Heart right ventricle (tissue), 16 donors: ENCODE data around the gene C11orf21. TPM values are rescaled to one million over a fixed set of nuclear protein-coding genes. Genes with fewer than 3 reads are reported as not detected.

ENCODE experiments used
- ATAC-seq, 8 donors: fragments of 200-7000 bp; cut with Tn5 transposase; one replicate each; pipeline ENCODE4 v1.9.1; 2020; ENCODE audit warnings: mild to moderate bottlenecking in 8 of 8, moderate library complexity in 8 of 8, moderate number of reproducible peaks in 1 of 8
- DNase-seq, 2 donors: peaks; one replicate each; pipeline ENCODE4 v3.0.0-alpha.2; 2020
- H3K27ac ChIP-seq, 10 donors: fragments of 200-600 bp; sonication (generic) in 2 of 10; one replicate each; pipeline versions ENCODE4 v1.5.0 to v1.8.0; 2020 to 2022; ENCODE audit warnings: mild to moderate bottlenecking in 3 of 10
- H3K27me3 ChIP-seq, 7 donors: fragments of 200-600 bp; one replicate each; pipeline ENCODE4 v1.8.0; 2021 to 2022; ENCODE audit warnings: mild to moderate bottlenecking in 2 of 7
- H3K36me3 ChIP-seq, 9 donors: fragments of 200-600 bp; sonication (generic) in 1 of 9; one replicate each; pipeline versions ENCODE4 v1.5.0 to v1.8.0; 2020 to 2022; ENCODE audit warnings: mild to moderate bottlenecking in 2 of 9
- H3K4me1 ChIP-seq, 9 donors: fragments of 200-600 bp; sonication (generic) in 1 of 9; one replicate each; pipeline versions ENCODE4 v1.5.0 to v1.8.0; 2020 to 2022; ENCODE audit warnings: mild to moderate bottlenecking in 4 of 9
- H3K4me3 ChIP-seq, 10 donors: fragments of 200-600 bp; sonication (generic) in 2 of 10; one replicate each; pipeline versions ENCODE4 v1.5.0 to v1.8.0; 2020 to 2022; ENCODE audit warnings: mild to moderate bottlenecking in 7 of 10, moderate library complexity in 2 of 10
- H3K9me3 ChIP-seq, 11 donors: fragments of 200-600 bp in 10 of 11; sonication (generic) in 2 of 11; one replicate each; pipeline versions ENCODE4 v1.5.0 to v1.8.0; 2013 to 2022; ENCODE audit warnings: mild to moderate bottlenecking in 2 of 11, control low read depth in 1 of 11, moderate library complexity in 1 of 11
- CTCF ChIP-seq, 9 donors: fragments of 200-600 bp; sonication (generic) in 2 of 9; IDR thresholded peaks; one replicate each; pipeline versions ENCODE4 v1.5.0 to v1.8.0; 2021 to 2022; ENCODE audit warnings: antibody characterized with exemption in 9 of 9, mild to moderate bottlenecking in 5 of 9, moderate library complexity in 1 of 9
- WGBS, 2 donors: extraction: QIAGEN DNeasy Blood & Tissue Kit; methylation state at CpG; one replicate each; pipeline ENCODE4 v1.1.7; 2013; ENCODE audit warnings: inconsistent platforms in 1 of 2; 5-methylcytosine and 5-hydroxymethylcytosine counted together
- intact Hi-C, 10 donors: fragments of 100-400 bp; cut with DNase I; formaldehyde crosslinking; loops; one replicate each; pipeline versions ENCODE4 v1.11.1 to v1.14.2; 2022
- polyA plus RNA-seq, 2 donors: library from polyadenylated mRNA; stranded (reverse); fragments of 200-250 nt; gene quantifications; one replicate each; pipeline ENCODE4 v1.2.3, GENCODE V29; 2013
- total RNA-seq, 10 donors: library from RNA; stranded (reverse); fragmentation: NEBNext Ultra II Directional in 3 of 10; extraction: Animal tissue kit (Norgen Biotek cat#: 25700) in 3 of 10; gene quantifications; one replicate each; pipeline versions ENCODE4 v1.2.1 to v1.2.4, GENCODE V29; 2021 to 2023
- donor health status: Arrhythmogenic right ventricular cardiomyopathy.
- donor health status: ischemic (EF 13 %, LVEDD 7.1; RV severe dilation, severe dysfunction).
- donor health status: healthy with polysubstance abuse.
- donor health status: DM: no; HTN: yes; CAD: no.
- donor health status: DM: no; HTN: no; CAD: no.
- donor health status: ischemic (EF 25% LVEDD 6.9; RV normal size, moderate dysfunction).
- donor health status: ischemic (EF 25% LVEDD 5.7; RV mildly dilated, moderate dysfunction).
- donor health status: healthy.
- donor health status: DM: yes; HTN: yes; CAD: no.
- donor health status: Ischemic cardiomyopathy.
- donor health status: ischemic (EF 35%, LVEDD 5.7; RV mildly dilated, moderate dysfunction).
- donor health status: nonischemic (EF 11% LVEDD 7.7; RV severe dilation, severe dysfunction).
- donor health status: DM: yes; HTN: yes; CAD: no.
- donor health status: PGD.
- donor health status: ischemic (EF 29% LVEDD 5.4; RV normal size, mild dysfunction).
- donor health status: nonischemic (EF 23%, LVEDD 6.1; RV moderate dilation, normal function).

The C11orf21 gene
- total and polyA plus RNA-seq, 12 donors, result 2.6 to 73.4 (median 31.1) TPM

- WGBS, 2 donors, result 2% methylated on average over 85 to 89 of the region's 89 CpGs
- H3K4me1 ChIP-seq, result peaks cover 3 to 33% (median 23%) of the 10 kb centered on the region in 9 donors
- intact Hi-C loops, result no loop called here
- peak within 1 kb of the TSS in 2 of 10 donors; percentile 29 to 89 for H3K27ac ChIP-seq
- H3K36me3 ChIP-seq, result no peaks in the 10 kb centered on the region
- ATAC-seq (peak in 1 of 8 donors; percentile 46), DNase-seq (peak in 1 of 2 donors; percentile 3)
- no peaks in the 10 kb centered on the region for H3K9me3 ChIP-seq
- peaks cover 27 to 83% (median 70%) of the 10 kb centered on the region in 7 donors for H3K27me3 ChIP-seq
- H3K4me3 ChIP-seq, result peak within 1 kb of the TSS; percentile 15 to 56 (median 43)
- no peak for TF ChIP-seq CTCF (IDR thresholded peaks at IDR 0.05)
Measured at GRCh38 chr11:2270322-2271076, 31.2 kb downstream of the C11orf21 start, which contains the start of gene ASCL2. TSS of gene ASCL2 (minus strand) at chr11:2270588. CDS start at chr11:2270332, 256 bp downstream.

DNA sequence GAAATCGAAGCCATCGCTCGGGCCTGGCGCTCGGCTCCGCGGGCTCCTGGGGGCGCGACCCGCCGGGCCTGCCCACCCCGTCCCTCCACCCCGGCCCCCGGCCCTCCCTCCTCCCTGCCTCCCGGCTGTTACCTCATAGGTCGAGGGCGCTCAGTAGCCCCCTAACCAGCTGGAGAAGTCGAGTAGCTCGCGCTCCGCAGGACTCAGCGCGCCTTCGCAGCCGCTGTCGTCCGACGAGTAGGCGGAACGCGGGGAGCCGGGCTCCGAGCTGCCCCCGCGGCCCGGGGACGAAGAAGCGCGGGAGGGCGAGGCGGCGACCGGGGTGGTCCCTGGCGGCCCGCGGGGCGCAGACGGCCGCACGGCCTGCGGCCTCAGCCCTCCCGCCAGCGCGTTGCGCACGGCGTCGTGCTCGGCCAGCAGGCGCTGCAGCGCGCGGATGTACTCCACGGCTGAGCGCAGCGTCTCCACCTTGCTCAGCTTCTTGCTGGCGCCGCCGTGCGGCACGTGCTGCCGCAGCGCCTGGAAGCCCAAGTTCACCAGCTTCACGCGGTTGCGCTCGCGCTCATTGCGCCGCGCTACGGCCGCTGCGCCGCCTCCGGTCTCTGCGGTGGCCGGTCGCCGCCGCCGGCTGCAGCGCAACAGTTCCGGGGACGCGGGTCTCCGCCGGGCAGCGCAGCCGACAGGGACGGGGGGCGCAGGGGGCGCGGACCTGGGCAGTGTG is 32.0 kb downstream of the C11orf21 start:
- intact Hi-C loops, result no loop called here
- Histone ChIP-seq H3K4me3 (peak overlapping the region; percentile 15 to 56 (median 43)), H3K9me3 (no peaks in the 10 kb centered on the region), H3K4me1 (peaks cover 3 to 38% (median 23%) of the 10 kb centered on the region in 9 donors), H3K36me3 (no peaks in the 10 kb centered on the region), H3K27me3 (peaks cover 27 to 77% (median 66%) of the 10 kb centered on the region in 7 donors), H3K27ac (peak overlapping the region in 2 of 10 donors; percentile 29 to 89)
- DNase-seq (peak; percentile 5 to 52), ATAC-seq (peak in 4 of 8 donors; percentile 41 to 64 (median 58))
- 1% methylated on average over 101 to 104 of the region's 104 CpGs for WGBS, 2 donors
- TF ChIP-seq CTCF (IDR thresholded peaks at IDR 0.05), result peak in 2 of 9 donors; percentile 15 to 25

DNA sequence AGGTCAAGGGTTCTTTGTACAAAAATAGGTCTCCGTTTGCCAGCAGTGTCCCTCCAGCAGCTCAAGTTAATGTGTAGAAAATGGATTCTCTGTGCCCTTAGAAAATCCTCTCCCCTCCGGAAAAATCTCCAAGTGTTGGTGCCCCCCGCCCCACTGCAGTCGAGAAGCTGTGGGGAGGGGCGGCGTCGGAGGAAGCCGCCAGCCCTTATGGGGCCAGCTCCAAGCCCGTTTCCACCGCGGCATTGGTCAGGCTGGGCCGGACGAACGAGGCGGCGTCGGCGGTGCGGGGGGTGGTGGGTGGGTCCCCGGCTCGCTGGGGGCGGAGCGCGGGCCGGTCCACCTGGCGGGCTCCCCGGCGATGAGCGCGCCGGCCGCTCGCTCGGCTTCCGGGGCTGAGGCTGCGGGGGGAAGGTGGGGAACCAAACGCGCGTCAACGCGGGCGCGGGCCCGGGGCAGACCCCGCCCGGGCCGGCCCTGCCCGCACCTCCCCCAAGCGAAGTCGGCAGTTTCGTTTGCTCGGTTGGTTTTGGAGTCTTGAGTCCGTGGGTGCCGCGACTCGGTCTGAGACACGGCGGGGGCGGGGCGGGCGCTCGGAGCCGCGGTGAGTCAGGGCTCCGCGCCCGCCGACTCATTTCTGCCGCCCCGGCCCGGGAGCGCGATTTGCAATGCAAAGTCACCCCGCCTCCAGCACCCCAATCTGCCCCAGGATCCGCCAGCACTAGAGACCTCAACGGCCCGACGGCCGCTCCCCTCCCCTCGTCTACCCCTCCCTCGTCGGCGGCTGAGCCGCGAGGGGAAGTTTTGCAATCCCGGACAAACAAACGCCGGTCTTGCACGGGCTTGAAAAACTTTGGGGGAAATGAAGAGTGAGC is 32.8 kb downstream of the C11orf21 start:
- Histone ChIP-seq H3K9me3 (no peaks in the 10 kb centered on the region), H3K4me1 (peaks cover 3 to 38% (median 23%) of the 10 kb centered on the region in 9 donors), H3K36me3 (no peaks in the 10 kb centered on the region), H3K27ac (peak overlapping the region in 2 of 10 donors; percentile 29 to 89), H3K27me3 (peaks cover 27 to 69% (median 62%) of the 10 kb centered on the region in 7 donors), H3K4me3 (peak overlapping the region; percentile 15 to 56 (median 43))
- TF ChIP-seq CTCF (IDR thresholded peaks at IDR 0.05), result no peak
- ATAC-seq, result peak in 3 of 8 donors; percentile 30 to 37 (median 32)
- DNase-seq, result peak; percentile 17 to 49
- 1% methylated on average over 75 to 89 of the region's 89 CpGs for WGBS, 2 donors
- intact Hi-C loops, result no loop called here
